ENCODE data around the gene MYO9B. TPM values are rescaled to one million over a fixed set of nuclear protein-coding genes. Genes with fewer than 3 reads are reported as not detected.

Gene MYO9B
- total RNA-seq, 4 donors from 2014 or later: 102 to 246 (median 151) TPM

- WGBS, 2 donors (ENCODE audit: low coverage in 1 of 2): 80 to 82% methylated on average over 1 to 18 of the region's 18 CpGs
- H3K36me3 ChIP-seq: peaks cover 0 to 11% (median 2%) of the 10 kb centered on the region in 4 donors
- peaks cover 19 to 73% (median 50%) of the 10 kb centered on the region in 4 donors for H3K4me1 ChIP-seq
- H3K4me3 ChIP-seq: no peak overlapping the region
- intact Hi-C loops (cut with DNase I; ENCODE audit: low total_unique reads) (no loop called here), in situ Hi-C loops (cut with MboI; ENCODE audit: low pct_ligation_motif_present in 1 of 4, low pct_unique_long_range_greater_than_20kb in 1 of 4, low sequenced_read_pairs in 3 of 4) (no loop called here)
- H3K27me3 ChIP-seq: no peaks in the 10 kb centered on the region
- TF ChIP-seq CTCF (IDR thresholded peaks at IDR 0.05) (no peak), POLR2A (IDR thresholded peaks at IDR 0.05) (no peak), EP300 (IDR thresholded peaks at IDR 0.05; ENCODE audit: low read depth) (no peak), POLR2AphosphoS5 (IDR thresholded peaks at IDR 0.05) (no peak)
- no peaks in the 10 kb centered on the region for H3K9me3 ChIP-seq
- DNase-seq: no peak
- peak overlapping the region; percentile 75 to 91 (median 85) for H3K27ac ChIP-seq
Observed at GRCh38 chr19:17236811-17237543, 161.4 kb downstream of the MYO9B start.

- H3K27ac ChIP-seq: peak overlapping the region in 2 of 4 donors; percentile 3 to 89
Observed at GRCh38 chr19:17237747-17238706, 162.4 kb downstream of the MYO9B start.

GRCh38 chr19:17240062-17240752 is 164.6 kb downstream of the MYO9B start:
- 34 to 49% methylated on average over 16 to 24 of the region's 24 CpGs for WGBS, 2 donors (ENCODE audit: low coverage in 1 of 2)
- intact Hi-C loops (cut with DNase I; ENCODE audit: low total_unique reads) (no loop called here), in situ Hi-C loops (cut with MboI; ENCODE audit: low pct_ligation_motif_present in 1 of 4, low pct_unique_long_range_greater_than_20kb in 1 of 4, low sequenced_read_pairs in 3 of 4) (no loop called here)
- H3K9me3 ChIP-seq: no peaks in the 10 kb centered on the region
- TF ChIP-seq POLR2A (IDR thresholded peaks at IDR 0.05) (no peak), CTCF (IDR thresholded peaks at IDR 0.05) (no peak), EP300 (IDR thresholded peaks at IDR 0.05; ENCODE audit: low read depth) (no peak), POLR2AphosphoS5 (IDR thresholded peaks at IDR 0.05) (peak in 1 of 3 donors; percentile 7)
- peak overlapping the region in 2 of 4 donors; percentile 4 to 19 for H3K4me3 ChIP-seq
- peak overlapping the region; percentile 89 to 95 (median 94) for H3K27ac ChIP-seq
- no peaks in the 10 kb centered on the region for H3K36me3 ChIP-seq
- H3K4me1 ChIP-seq: peaks cover 21 to 80% (median 60%) of the 10 kb centered on the region in 4 donors
- peak; percentile 58 for DNase-seq
- no peaks in the 10 kb centered on the region for H3K27me3 ChIP-seq

More at GRCh38 chr19:17237747-17238706, 162.4 kb downstream of the MYO9B start:
- Histone ChIP-seq H3K4me3 (no peak overlapping the region), H3K9me3 (no peaks in the 10 kb centered on the region), H3K4me1 (peaks cover 24 to 84% (median 61%) of the 10 kb centered on the region in 4 donors), H3K27me3 (no peaks in the 10 kb centered on the region), H3K36me3 (peaks cover 0 to under 1% (median 0%) of the 10 kb centered on the region in 4 donors)
- 87 to 98% methylated on average over 8 to 13 of the region's 13 CpGs for WGBS, 2 donors (ENCODE audit: low coverage in 1 of 2)
- in situ Hi-C loops (cut with MboI; ENCODE audit: low pct_ligation_motif_present in 1 of 4, low pct_unique_long_range_greater_than_20kb in 1 of 4, low sequenced_read_pairs in 3 of 4): no loop called here
- DNase-seq: no peak
- intact Hi-C loops (cut with DNase I; ENCODE audit: low total_unique reads): no loop called here
- no peak for TF ChIP-seq POLR2AphosphoS5 (IDR thresholded peaks at IDR 0.05)
- no peak for TF ChIP-seq POLR2A (IDR thresholded peaks at IDR 0.05)
- no peak for TF ChIP-seq CTCF (IDR thresholded peaks at IDR 0.05)
